ENCODE measurements around the gene ANKRD33. TPM values are rescaled to one million over a fixed set of nuclear protein-coding genes. Genes with fewer than 3 reads are reported as not detected.
A peak's percentile ranks its signal among the peaks of the same experiment; 100 is the strongest.

Gene ANKRD33
- polyA plus RNA-seq, 10 donors = 0.05 to 0.18 TPM; not detected in 8

GRCh38 chr12:51855586-51856428 lies 32.1 kb upstream of the ANKRD33 start:
- DNase-seq = peak in 1 of 3 donors; percentile 78

- no peak for DNase-seq
Observed at GRCh38 chr12:51860986-51861385, 26.9 kb upstream of the ANKRD33 start.

GRCh38 chr12:51862947-51863346 lies 25.0 kb upstream of the ANKRD33 start:
- DNase-seq = no peak

DNA sequence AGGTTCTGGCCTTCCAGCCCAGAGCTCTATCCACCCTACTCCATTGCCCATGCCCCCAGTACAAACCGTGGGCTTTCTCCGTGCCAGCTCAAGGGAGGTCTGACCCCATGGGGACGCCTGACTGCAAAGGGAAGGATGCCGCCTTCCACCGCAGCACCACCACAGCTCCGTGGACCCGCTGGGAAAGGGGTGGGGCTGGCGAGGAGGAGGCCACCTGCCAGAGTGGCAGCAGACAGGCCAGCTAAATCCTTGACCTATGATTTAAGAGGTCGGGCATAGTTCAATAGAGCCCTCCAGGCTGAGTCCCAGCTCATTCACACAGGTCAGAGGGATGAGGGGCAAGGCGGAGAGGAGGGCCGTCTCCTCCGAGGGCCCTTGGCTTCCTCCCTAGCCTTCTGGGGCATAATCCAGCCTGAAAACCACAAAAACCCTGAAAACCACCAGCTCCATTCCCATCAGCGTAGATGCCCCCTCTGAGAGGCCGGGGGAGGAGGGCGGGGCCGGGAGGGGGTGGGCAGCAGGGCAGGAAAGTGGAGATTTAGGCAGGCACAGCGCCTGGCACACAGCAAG lies 24.5 kb upstream of the ANKRD33 start:
- no peak for DNase-seq

- DNase-seq = peak in 1 of 3 donors; percentile 81
Observed at GRCh38 chr12:51863933-51864832, 23.7 kb upstream of the ANKRD33 start.

- DNase-seq = no peak
Observed at GRCh38 chr12:51864833-51865670, 22.9 kb upstream of the ANKRD33 start.

GRCh38 chr12:51865757-51866270 lies 22.1 kb upstream of the ANKRD33 start:
- DNase-seq = no peak

DNA sequence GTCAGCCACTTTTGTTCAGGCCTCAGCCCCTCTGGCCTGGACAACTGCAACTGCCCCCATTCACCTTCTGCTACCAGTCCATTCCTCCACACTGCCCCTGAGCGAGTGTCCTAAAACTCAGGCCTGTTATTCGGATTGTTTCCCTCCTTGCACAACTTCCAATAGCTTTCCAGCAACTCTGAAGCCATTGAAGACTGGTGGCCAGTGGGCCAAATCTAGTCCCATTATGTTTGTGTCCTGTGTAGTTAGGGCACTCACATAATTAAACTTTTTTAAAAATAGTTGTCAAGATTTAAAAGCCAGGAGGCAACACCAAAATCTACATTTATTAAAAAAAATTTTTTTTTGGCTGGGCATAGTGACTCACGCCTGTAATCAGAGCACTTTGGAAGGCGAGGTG lies 21.6 kb upstream of the ANKRD33 start:
- DNase-seq = no peak

DNA sequence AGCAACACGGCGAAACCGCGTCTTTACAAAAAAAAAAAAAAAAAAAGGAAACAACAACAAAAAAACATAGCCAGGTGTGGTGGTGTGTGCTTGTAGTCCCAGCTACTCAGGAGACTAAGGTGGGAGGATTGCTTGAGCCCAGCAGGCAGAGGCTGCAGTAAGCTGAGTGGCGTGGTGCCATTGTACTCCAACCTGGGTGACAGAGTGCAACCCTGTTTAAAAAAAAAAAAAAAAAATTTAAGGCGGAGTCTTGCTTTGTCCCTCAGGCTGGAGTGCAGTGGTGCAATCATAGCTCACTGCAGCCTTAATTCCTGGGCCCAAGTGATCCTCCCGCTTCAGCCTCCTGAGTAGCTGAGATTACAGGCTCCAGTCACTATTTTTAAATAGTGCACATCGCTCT lies 21.1 kb upstream of the ANKRD33 start:
- no peak for DNase-seq

DNA sequence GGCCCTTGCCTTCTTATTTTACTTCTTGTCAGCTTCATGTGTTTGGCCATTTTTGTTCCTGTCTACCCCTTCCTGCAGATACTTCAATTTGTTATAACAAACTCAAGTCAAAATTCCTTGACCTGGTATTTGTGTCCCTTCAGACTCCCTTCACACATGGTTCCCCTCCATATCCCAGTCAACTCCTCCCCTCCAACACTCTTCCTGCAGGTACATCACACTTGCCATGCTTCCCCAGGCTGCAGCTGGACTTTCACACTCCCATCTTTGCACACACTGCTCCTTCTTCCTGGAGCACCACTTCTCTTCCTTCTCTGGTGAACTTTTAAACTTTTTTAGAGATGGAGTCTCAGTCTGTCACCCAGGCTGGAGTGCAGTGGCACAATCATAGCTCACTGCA lies 20.5 kb upstream of the ANKRD33 start:
- DNase-seq = no peak

GRCh38 chr12:51867796-51868428 lies 20.0 kb upstream of the ANKRD33 start:
- DNase-seq = no peak

DNA sequence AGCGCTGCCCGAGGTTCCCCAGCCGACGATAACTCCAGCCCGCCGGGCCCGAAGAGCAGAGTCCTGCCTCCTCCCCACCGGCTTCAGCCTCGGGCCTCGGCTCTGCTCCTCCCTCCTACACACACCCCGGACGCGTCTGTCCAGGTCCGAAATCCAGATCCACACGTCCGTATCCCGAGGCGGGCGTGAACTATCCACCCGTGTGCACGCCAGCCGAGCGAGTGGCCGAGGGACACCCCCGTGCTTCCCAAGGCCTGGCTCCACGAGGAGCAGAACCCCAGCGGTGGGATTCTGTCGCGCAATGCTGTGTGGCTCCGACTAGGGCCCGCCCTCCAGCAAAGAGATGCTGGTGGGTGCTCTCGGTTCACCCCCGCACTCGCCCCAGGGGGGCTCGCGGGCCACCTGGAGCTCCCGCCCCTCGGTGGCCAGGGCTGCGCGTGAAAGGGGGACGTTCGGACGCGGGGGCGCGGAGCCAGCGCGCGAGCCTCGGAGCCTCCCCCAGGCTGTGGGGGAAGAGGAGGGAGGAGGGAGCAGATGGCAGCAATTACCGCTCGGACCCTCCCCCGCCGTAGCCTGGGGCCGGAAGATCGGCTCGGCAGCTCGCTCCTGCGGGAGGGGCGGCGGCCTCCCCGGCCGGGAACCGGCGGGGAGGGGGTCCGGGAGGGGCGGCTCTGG lies 18.9 kb upstream of the ANKRD33 start:
- peak in 1 of 3 donors; percentile 84 for DNase-seq

DNA sequence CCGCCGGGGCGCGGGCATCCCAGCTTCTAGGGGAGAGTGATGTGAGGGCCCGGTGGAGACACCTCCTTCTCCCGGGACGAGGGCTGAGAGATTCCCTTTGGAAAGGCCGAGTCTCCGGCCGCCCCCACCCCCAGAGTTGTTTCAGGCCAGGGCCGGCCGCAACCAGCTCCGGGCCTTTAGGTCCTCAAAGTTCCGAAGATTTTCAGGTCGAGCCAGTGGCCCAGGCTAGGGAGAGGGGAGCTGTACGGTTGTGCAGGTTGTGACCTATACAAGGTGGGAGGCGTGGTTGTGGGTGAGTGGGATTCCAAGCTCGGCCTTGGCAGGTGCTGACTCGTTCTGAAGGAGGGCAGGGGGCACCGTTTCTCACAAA lies 18.4 kb upstream of the ANKRD33 start:
- DNase-seq = no peak

GRCh38 chr12:51869931-51870330 lies 18.0 kb upstream of the ANKRD33 start:
- DNase-seq = no peak

DNA sequence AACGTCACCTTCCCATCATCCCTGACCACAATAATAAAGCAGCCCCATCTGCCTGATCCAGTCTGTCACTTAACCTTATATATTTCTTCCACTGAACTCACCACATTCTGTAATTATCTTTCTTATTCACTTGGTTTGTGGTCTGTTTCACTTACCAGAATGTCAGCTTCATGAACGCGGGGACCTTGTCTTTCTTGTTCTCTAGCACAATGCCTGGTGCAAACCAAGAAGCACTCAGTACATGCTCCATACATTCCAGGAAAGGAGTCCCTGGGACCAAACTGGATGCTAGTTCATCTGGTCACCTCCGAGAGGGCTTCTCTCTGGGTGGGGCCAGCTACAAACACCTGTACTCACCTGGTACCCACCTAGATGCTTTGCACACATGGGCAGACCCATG lies 17.4 kb upstream of the ANKRD33 start:
- no peak for DNase-seq

DNA sequence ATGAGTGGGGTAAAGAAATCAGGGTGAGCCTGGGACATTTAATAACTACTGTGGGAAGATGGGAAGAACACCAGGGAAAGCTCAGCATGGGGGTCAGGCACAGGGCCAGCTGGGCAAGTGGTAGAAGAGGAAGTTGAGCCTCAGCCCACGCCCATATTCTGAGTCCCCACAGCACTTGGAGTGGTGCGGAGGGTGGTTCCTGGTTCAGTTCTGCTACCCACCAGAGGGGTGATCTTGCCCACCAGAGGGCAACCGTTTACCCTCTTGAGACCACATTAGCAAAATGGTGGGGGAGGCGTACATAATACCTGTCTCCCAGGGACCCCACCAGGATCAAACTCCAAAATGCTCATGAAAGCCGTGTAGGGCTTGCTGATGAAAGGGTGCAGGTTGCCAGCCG lies 16.8 kb upstream of the ANKRD33 start:
- no peak for DNase-seq

GRCh38 chr12:51871918-51872688 lies 15.8 kb upstream of the ANKRD33 start:
- no peak for DNase-seq

DNA sequence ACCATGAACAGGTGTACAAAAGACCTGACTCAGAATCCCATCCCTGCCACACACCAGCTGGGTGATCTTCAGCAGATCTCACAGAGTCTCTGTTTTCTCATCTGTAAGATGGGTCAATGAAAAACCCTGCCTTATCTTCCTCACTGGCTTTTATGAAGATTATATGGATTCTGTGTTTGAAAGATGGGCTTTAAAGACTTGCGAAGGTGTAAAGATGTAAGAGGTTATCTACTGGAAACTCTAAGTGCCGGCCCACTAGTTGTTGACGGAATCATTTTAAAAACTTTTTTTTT lies 15.3 kb upstream of the ANKRD33 start:
- DNase-seq = no peak

DNA sequence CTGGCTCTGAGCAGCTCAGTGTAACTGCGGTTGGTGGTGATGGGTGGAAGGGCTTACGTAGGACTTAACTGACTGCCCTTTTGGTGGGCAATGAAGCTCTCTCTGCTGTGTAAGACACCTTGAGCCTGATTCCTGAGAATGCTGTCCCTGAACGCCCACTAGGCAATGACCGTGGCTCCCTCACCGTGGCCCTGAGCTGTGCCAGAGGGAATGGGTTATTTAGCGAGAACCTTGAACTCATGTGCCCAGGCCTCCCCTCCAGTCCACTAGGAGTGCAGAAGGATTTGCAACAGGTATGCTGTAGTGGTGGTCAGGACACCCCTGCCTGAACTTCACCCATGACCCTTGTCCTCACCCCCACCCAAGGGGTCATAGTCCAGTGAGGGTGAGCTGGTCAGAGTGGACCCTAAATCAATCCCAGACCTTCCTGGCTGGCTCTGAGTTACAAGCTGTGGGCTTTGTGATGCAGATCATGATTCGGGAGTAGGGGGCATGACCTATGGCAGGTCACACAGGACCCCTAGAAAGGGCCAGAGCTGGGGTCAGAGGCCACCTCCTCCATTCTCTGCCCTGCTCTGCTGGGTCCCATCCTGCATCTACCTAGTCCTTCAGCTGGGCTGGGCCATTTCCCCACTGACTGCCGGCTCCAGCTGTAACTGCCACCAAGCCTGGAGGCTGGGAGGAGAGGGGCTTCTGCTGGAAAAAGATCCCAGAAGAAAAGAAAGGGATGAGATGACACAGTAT lies 14.5 kb upstream of the ANKRD33 start:
- no peak for DNase-seq

All from muscle of back (tissue), 11 donors.